Thyroid gland (tissue), 4 donors: ENCODE measurements around the gene ADAMTS2. TPM values are rescaled to one million over a fixed set of nuclear protein-coding genes. Genes with fewer than 3 reads are reported as not detected.

Experiments used
- DNase-seq, 2 donors: peaks; one replicate each; pipeline ENCODE4 v3.0.0-alpha.2; 2019
- H3K27ac ChIP-seq, 3 donors: fragments of 200-600 bp; sonication (generic); 1 replicate in 2 of 3; 2 replicates in 1 of 3; pipeline ENCODE4 v1.5.1; 2016 to 2019; ENCODE audit warnings: mild to moderate bottlenecking in 1 of 3, moderate library complexity in 1 of 3
- H3K27me3 ChIP-seq: fragments of 200-600 bp; sonication (generic); one replicate; pipeline ENCODE4 v1.5.1; 2019
- H3K36me3 ChIP-seq, 2 donors: fragments of 200-600 bp; sonication (generic); one replicate each; pipeline ENCODE4 v1.5.1; 2016 to 2019
- H3K4me1 ChIP-seq, 2 donors: fragments of 200-600 bp; sonication (generic); one replicate each; pipeline ENCODE4 v1.5.1; 2017 to 2019
- H3K4me3 ChIP-seq, 3 donors: fragments of 200-600 bp; sonication (generic); replicated peaks in 1 of 3; 1 replicate in 2 of 3; 2 replicates in 1 of 3; pipeline ENCODE4 v1.5.1; 2016; ENCODE audit warnings: mild to moderate bottlenecking in 1 of 3
- H3K9me3 ChIP-seq: fragments of 200-600 bp; sonication (generic); one replicate; pipeline ENCODE4 v1.5.1; 2017
- POLR2A ChIP-seq, 2 donors: fragments of 450-650 bp; IDR thresholded peaks; one replicate each; pipeline ENCODE4 v1.6.1; 2017; ENCODE audit warnings: antibody characterized with exemption in 2 of 2, mild to moderate bottlenecking in 2 of 2, moderate library complexity in 1 of 2
- WGBS, 2 donors: methylation state at CpG; one replicate each; pipeline ENCODE4 v1.1.5; 2017; 5-methylcytosine and 5-hydroxymethylcytosine counted together
- intact Hi-C: fragments of 100-400 bp; cut with DNase I; formaldehyde crosslinking; loops from one replicate; pipeline ENCODE4 v1.15.1; 2023
- total RNA-seq, 4 donors: library from RNA; depleted of rRNA; stranded (reverse); fragments of >200 nt; gene quantifications; one replicate each; pipeline ENCODE4 v1.2.3, GENCODE V29; 2016
- TF ChIP-seq, protein P1 (sequence below), 6 experiments: fragments of 200-600 bp in 3 of 6; fragments of 450-650 bp in 3 of 6; sonication (generic) in 3 of 6; IDR thresholded peaks; one replicate each; pipeline ENCODE4 v1.5.1; 2016 to 2019; ENCODE audit warnings: antibody characterized with exemption in 6 of 6, mild to moderate bottlenecking in 2 of 6, inconsistent platforms in 1 of 6, moderate library complexity in 1 of 6

The ADAMTS2 gene
- total RNA-seq, 4 donors from 2014 or later: 3.5 to 16.2 (median 7.3) TPM

DNA sequence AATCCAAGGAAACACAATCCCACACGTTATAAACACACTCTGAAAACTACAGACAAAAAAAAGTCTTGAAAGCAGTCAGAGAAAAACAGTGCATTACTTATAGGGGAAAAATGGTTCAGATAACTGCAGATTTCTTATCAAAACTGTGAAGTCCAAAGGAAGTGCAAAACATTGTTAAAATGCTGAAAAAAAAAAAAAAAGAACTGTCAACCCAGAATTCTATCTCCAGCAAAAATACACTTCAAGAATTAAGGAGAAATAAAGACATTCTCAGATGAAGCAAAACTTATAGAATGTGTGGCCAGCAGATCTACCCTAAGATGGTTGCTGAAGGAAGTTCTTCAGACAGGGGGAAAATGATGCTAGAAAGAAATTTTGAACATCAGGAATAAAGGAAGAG is 40.4 kb downstream of the ADAMTS2 start:
- Histone ChIP-seq H3K27ac (no peak overlapping the region), H3K27me3 (no peaks in the 10 kb centered on the region), H3K36me3 (no peaks in the 10 kb centered on the region), H3K9me3 (no peaks in the 10 kb centered on the region), H3K4me1 (no peaks in the 10 kb centered on the region), H3K4me3 (no peak overlapping the region)
- intact Hi-C loops: no loop called here
- 57 to 74% methylated on average over 1 of the region's 1 CpG for WGBS, 2 donors
- DNase-seq: no peak
- no peak for TF ChIP-seq POLR2A (IDR thresholded peaks at IDR 0.05)
- TF ChIP-seq, protein P1, sequence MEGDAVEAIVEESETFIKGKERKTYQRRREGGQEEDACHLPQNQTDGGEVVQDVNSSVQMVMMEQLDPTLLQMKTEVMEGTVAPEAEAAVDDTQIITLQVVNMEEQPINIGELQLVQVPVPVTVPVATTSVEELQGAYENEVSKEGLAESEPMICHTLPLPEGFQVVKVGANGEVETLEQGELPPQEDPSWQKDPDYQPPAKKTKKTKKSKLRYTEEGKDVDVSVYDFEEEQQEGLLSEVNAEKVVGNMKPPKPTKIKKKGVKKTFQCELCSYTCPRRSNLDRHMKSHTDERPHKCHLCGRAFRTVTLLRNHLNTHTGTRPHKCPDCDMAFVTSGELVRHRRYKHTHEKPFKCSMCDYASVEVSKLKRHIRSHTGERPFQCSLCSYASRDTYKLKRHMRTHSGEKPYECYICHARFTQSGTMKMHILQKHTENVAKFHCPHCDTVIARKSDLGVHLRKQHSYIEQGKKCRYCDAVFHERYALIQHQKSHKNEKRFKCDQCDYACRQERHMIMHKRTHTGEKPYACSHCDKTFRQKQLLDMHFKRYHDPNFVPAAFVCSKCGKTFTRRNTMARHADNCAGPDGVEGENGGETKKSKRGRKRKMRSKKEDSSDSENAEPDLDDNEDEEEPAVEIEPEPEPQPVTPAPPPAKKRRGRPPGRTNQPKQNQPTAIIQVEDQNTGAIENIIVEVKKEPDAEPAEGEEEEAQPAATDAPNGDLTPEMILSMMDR (IDR thresholded peaks at IDR 0.05): no peak

DNA sequence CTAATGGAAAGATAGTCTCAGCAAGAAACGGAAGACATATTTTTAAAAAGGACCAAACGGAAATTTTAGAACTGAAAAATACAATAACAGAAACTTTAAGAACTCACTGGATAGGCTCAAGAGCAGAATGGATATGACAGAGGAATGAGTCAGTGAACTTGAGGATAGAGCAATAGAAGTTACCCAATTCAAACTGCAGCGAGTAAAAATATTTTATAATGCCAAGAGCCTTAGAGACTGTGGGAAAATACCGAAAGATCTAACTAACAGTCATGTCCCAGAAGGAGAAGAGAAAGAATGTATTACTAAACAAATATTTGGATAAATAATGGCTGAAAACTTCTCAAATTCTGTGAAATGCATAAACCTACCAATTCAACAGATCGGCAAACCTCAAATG is 40.8 kb downstream of the ADAMTS2 start:
- H3K27ac ChIP-seq: no peak overlapping the region
- no peaks in the 10 kb centered on the region for H3K4me1 ChIP-seq
- DNase-seq: no peak
- WGBS, 2 donors: 72 to 79% methylated on average over 5 of the region's 5 CpGs
- H3K27me3 ChIP-seq: no peaks in the 10 kb centered on the region
- TF ChIP-seq, protein P1 (IDR thresholded peaks at IDR 0.05): no peak
- TF ChIP-seq POLR2A (IDR thresholded peaks at IDR 0.05): no peak
- intact Hi-C loops: no loop called here
- H3K36me3 ChIP-seq: no peaks in the 10 kb centered on the region
- H3K9me3 ChIP-seq: no peaks in the 10 kb centered on the region
- no peak overlapping the region for H3K4me3 ChIP-seq

DNA sequence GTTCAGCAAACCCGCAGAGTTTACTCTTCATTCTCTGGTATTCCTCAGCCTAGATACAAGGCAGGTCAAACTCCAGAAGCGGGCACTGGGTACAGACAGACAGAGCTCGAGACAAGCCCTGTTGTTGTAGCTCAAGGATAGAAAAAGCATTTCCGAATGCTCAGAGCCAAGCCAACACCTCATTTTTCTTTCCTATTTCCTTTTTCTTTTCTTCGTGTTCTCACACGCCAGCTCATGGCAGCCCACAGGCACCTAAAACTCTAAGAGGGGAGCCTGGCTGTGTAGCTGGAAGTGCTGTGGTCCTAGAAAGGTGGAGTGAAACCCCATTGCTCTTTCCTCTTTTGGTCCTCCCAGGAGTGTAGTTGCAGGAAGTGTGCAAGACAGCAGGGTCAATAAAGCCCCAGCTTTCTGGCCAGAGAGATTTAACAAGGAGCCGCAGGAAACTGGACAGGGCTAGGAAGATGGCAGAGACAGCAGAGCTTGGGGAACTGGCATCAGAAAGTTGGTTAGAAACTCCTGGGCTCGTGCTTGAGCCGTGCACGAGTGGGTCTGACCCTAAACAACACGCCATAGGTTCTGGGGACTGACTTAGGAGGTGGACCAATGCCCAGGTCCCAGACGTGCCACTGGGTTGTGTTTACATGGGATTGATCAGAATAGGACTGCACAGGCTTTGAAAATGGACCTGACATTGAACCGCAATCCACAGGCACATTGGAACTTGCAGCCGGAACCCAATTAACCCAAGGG is 41.6 kb downstream of the ADAMTS2 start:
- Histone ChIP-seq H3K4me3 (no peak overlapping the region), H3K9me3 (no peaks in the 10 kb centered on the region), H3K36me3 (no peaks in the 10 kb centered on the region), H3K4me1 (no peaks in the 10 kb centered on the region), H3K27ac (peak overlapping the region in 1 of 3 donors; percentile 3), H3K27me3 (no peaks in the 10 kb centered on the region)
- no peak for DNase-seq
- WGBS, 2 donors: 81 to 89% methylated on average over 14 of the region's 14 CpGs
- TF ChIP-seq POLR2A (IDR thresholded peaks at IDR 0.05): no peak
- intact Hi-C loops: no loop called here

DNA sequence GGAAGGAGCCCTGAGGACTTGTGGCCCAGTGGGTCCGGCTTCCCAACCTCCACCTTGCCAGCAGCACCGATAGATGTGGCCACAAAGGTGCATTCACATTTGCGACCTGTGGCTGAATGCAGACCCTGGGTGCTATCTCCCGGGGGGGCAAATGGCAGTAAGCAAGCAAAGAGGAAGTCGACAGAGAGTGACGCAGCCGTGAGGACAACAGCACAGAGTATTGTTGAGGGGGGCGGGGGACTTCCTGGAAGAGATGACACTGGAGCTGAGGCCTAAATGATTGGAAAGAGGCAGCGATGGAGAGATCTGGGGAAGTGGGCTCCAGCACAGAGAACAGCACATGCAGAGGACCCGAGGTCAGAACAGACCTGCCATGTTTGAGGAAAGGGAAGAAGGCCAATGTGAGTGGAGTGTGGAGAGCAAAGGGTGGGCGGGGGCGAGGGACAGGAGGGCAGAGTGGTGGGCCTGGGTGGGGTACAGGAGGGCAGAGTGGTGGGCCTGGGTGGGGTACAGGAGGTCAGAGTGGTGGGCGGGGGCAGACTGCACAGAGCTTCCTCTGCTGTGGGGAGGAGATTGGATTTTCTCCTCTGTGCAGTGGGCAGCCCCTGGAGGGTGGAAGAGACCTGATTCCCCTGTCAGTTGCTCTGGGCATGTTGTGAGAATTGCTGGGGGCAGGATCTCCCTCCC is 42.6 kb downstream of the ADAMTS2 start:
- no peaks in the 10 kb centered on the region for H3K36me3 ChIP-seq
- H3K4me3 ChIP-seq: no peak overlapping the region
- no peak for TF ChIP-seq POLR2A (IDR thresholded peaks at IDR 0.05)
- TF ChIP-seq, protein P1 (IDR thresholded peaks at IDR 0.05): no peak
- H3K27me3 ChIP-seq: no peaks in the 10 kb centered on the region
- no peak overlapping the region for H3K27ac ChIP-seq
- H3K9me3 ChIP-seq: no peaks in the 10 kb centered on the region
- intact Hi-C loops: no loop called here
- DNase-seq: no peak
- no peaks in the 10 kb centered on the region for H3K4me1 ChIP-seq
- WGBS, 2 donors: 76 to 79% methylated on average over 13 of the region's 13 CpGs

DNA sequence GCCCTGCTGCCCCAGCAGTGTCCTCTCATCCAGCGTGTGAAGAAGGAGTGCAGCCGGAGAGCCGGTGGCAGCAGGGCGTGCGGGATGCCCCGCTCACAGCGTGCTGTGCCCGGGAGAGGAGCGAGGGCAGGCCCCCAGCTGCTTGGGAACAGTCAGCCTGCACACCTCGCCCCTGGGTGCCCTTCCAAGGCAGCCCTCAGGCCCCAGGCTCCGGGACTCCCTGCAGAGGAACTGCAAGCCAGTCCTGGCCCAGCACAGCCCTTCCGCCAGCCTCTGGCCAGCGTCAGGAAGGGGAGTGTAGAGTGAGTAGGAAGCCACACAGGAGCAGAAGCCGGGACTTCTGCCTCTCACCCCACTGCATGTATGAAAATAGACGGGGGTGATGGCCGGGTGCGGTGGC is 43.5 kb downstream of the ADAMTS2 start:
- TF ChIP-seq, protein P1 (IDR thresholded peaks at IDR 0.05): no peak
- no peak for TF ChIP-seq POLR2A (IDR thresholded peaks at IDR 0.05)
- intact Hi-C loops: no loop called here
- Histone ChIP-seq H3K9me3 (no peaks in the 10 kb centered on the region), H3K27ac (no peak overlapping the region), H3K4me1 (peaks cover 0 to 4% of the 10 kb centered on the region in 2 donors), H3K4me3 (no peak overlapping the region), H3K36me3 (no peaks in the 10 kb centered on the region), H3K27me3 (no peaks in the 10 kb centered on the region)
- 60 to 79% methylated on average over 14 of the region's 17 CpGs for WGBS, 2 donors
- no peak for DNase-seq
